H1 (cell line): ENCODE measurements around the gene FIP1L1. TPM values are rescaled to one million over a fixed set of nuclear protein-coding genes. Genes with fewer than 3 reads are reported as not detected.

ENCODE experiments used
- CTCF ChIA-PET: fragments of 300-600 bp; sonication (Branson Sonifier 250); formaldehyde crosslinking; loops from one replicate; lab custom pipeline; 2021; ENCODE audit not compliant: partially characterized antibody; lab: Charles Lee
- POLR2A ChIA-PET: fragments of 300-600 bp; sonication (Branson Sonifier 250); formaldehyde crosslinking; loops from one replicate; lab custom pipeline; 2021; ENCODE audit warnings: inconsistent platforms; ENCODE audit not compliant: partially characterized antibody; lab: Charles Lee
- DNase-seq, 2 experiments: peaks; one replicate each; pipeline versions ENCODE4 v3.0.0 to v3.0.0-alpha.2; 2010 to 2022; ENCODE audit warnings: low spot score in 2 of 2, low read depth in 1 of 2, mixed read lengths in 1 of 2
- FAIRE-seq: peaks from 2 replicates; lab custom pipeline; 2011; peaks lifted over from hg19 to GRCh38; lab: Jason Lieb, UNC
- H2AFZ ChIP-seq: 2 replicates; pipeline ENCODE4 v1.8.1; 2012; ENCODE audit warnings: low read length, inconsistent platforms
- H2AK5ac ChIP-seq: 2 replicates; pipeline ENCODE4 v1.6.1; 2013; ENCODE audit warnings: low read depth, low read length
- H2BK120ac ChIP-seq: replicated peaks from 2 replicates; pipeline ENCODE3; 2013; ENCODE audit warnings: low read depth, low read length, inconsistent platforms
- H2BK12ac ChIP-seq: 2 replicates; pipeline ENCODE4 v1.6.1; 2013; ENCODE audit warnings: low read depth, low read length
- H2BK15ac ChIP-seq: 2 replicates; pipeline ENCODE4 v1.6.1; 2013; ENCODE audit warnings: low read length
- H2BK20ac ChIP-seq: 2 replicates; pipeline ENCODE4 v1.6.1; 2013; ENCODE audit warnings: low read length
- H2BK5ac ChIP-seq: 2 replicates; pipeline ENCODE4 v1.6.1; 2013; ENCODE audit warnings: low read depth, low read length
- H3K14ac ChIP-seq: 2 replicates; pipeline ENCODE4 v1.6.1; 2013; ENCODE audit warnings: inconsistent platforms; ENCODE audit not compliant: insufficient read length
- H3K18ac ChIP-seq: 2 replicates; pipeline ENCODE4 v1.6.1; 2013; ENCODE audit warnings: low read length; ENCODE audit errors: extremely low read depth
- H3K23ac ChIP-seq: 2 replicates; pipeline ENCODE4 v1.6.1; 2013; ENCODE audit warnings: inconsistent platforms; ENCODE audit not compliant: insufficient read length
- H3K23me2 ChIP-seq: 2 replicates; pipeline ENCODE4 v1.6.1; 2013; ENCODE audit warnings: low read depth, low read length
- H3K27ac ChIP-seq: 2 replicates; pipeline ENCODE4 v1.6.1; 2011; ENCODE audit warnings: low read depth, low read length, inconsistent platforms
- H3K27me3 ChIP-seq, 4 experiments: replicated peaks in 1 of 4; 1 replicate in 1 of 4; 2 replicates in 3 of 4; pipeline versions ENCODE4 v1.6.1 to v1.8.1; 2011 to 2013; ENCODE audit warnings: low read length in 3 of 4, mild to moderate bottlenecking in 3 of 4, inconsistent platforms in 2 of 4, mixed read lengths in 2 of 4, moderate library complexity in 1 of 4; ENCODE audit not compliant: control insufficient read depth in 3 of 4, insufficient read depth in 3 of 4; ENCODE audit errors: extremely low read depth in 1 of 4
- H3K36me3 ChIP-seq, 4 experiments: 2 replicates each; pipeline versions ENCODE4 v1.6.1 to v1.8.1; 2011 to 2013; ENCODE audit warnings: mild to moderate bottlenecking in 4 of 4, low read length in 3 of 4, moderate library complexity in 2 of 4, control low read depth in 1 of 4, inconsistent platforms in 1 of 4; ENCODE audit not compliant: insufficient read depth in 4 of 4, control insufficient read depth in 2 of 4
- H3K4ac ChIP-seq: replicated peaks from 2 replicates; pipeline ENCODE3; 2013; ENCODE audit warnings: low read length, low read depth, mixed read lengths, inconsistent platforms; ENCODE audit not compliant: insufficient read length
- H3K4me1 ChIP-seq, 4 experiments: replicated peaks in 1 of 4; 1 replicate in 1 of 4; 2 replicates in 3 of 4; pipeline versions ENCODE4 v1.6.1 to v1.8.1; 2011 to 2013; ENCODE audit warnings: low read length in 3 of 4, inconsistent platforms in 2 of 4, mixed read lengths in 1 of 4; ENCODE audit not compliant: insufficient read depth in 4 of 4, control insufficient read depth in 3 of 4
- H3K4me2 ChIP-seq, 2 experiments: 2 replicates each; pipeline versions ENCODE4 v1.6.1 to v1.8.1; 2011 to 2013; ENCODE audit warnings: low read depth in 2 of 2, low read length in 2 of 2, control low read depth in 1 of 2, inconsistent platforms in 1 of 2, mild to moderate bottlenecking in 1 of 2; ENCODE audit not compliant: insufficient read depth in 1 of 2
- H3K4me3 ChIP-seq, 4 experiments: fragments of 200-600, 300-600 bp in 1 of 4; sonication (generic), shearing (Covaris generic), sonication (Bioruptor Twin) in 1 of 4; 2 replicates each; pipeline versions ENCODE4 v1.5.1 to v1.8.1; 2011 to 2016; ENCODE audit warnings: low read length in 4 of 4, low read depth in 3 of 4, control low read depth in 2 of 4, inconsistent platforms in 2 of 4, mild to moderate bottlenecking in 2 of 4, mixed read lengths in 1 of 4, moderate library complexity in 1 of 4; ENCODE audit not compliant: insufficient read depth in 2 of 4; ENCODE audit errors: extremely low read depth in 1 of 4
- H3K56ac ChIP-seq: replicated peaks from 2 replicates; pipeline ENCODE3; 2013; ENCODE audit warnings: low read depth, mild to moderate bottlenecking, mixed read lengths, low read length, inconsistent platforms; ENCODE audit not compliant: insufficient read length
- H3K79me1 ChIP-seq: 2 replicates; pipeline ENCODE4 v1.6.1; 2013; ENCODE audit warnings: low read depth, low read length, control low read depth
- H3K79me2 ChIP-seq, 2 experiments: 2 replicates each; pipeline versions ENCODE4 v1.6.1 to v1.8.1; 2012 to 2013; ENCODE audit warnings: low read length in 2 of 2, mild to moderate bottlenecking in 2 of 2, inconsistent platforms in 1 of 2; ENCODE audit not compliant: insufficient read depth in 2 of 2, control insufficient read depth in 1 of 2
- H3K9ac ChIP-seq, 4 experiments: replicated peaks in 1 of 4; 1 replicate in 1 of 4; 2 replicates in 3 of 4; pipeline versions ENCODE4 v1.6.1 to v1.8.1; 2011 to 2013; ENCODE audit warnings: low read depth in 3 of 4, low read length in 3 of 4, control low read depth in 2 of 4, mild to moderate bottlenecking in 2 of 4, moderate library complexity in 2 of 4, inconsistent platforms in 1 of 4; ENCODE audit errors: extremely low read depth in 1 of 4
- H3K9me3 ChIP-seq, 2 experiments: 2 replicates each; pipeline versions ENCODE4 v1.6.1 to v1.8.1; 2012 to 2013; ENCODE audit warnings: mild to moderate bottlenecking in 2 of 2, moderate library complexity in 2 of 2, control low read depth in 1 of 2, inconsistent platforms in 1 of 2, low read depth in 1 of 2, low read length in 1 of 2, mixed read lengths in 1 of 2; ENCODE audit not compliant: insufficient read depth in 2 of 2
- H4K20me1 ChIP-seq, 2 experiments: replicated peaks in 1 of 2; 2 replicates each; pipeline versions ENCODE3 to v1.8.1; 2011 to 2013; ENCODE audit warnings: inconsistent platforms in 2 of 2, low read length in 2 of 2, mild to moderate bottlenecking in 1 of 2; ENCODE audit not compliant: insufficient read depth in 2 of 2, control insufficient read depth in 1 of 2
- H4K5ac ChIP-seq: 2 replicates; pipeline ENCODE4 v1.6.1; 2013; ENCODE audit warnings: low read length, low read depth, mixed read lengths, inconsistent platforms; ENCODE audit not compliant: insufficient read length
- H4K8ac ChIP-seq: 2 replicates; pipeline ENCODE4 v1.8.0; 2013; ENCODE audit warnings: mild to moderate bottlenecking, moderate library complexity, low read length, inconsistent platforms; ENCODE audit not compliant: insufficient read depth; ENCODE audit errors: extremely low read depth
- H4K91ac ChIP-seq: replicated peaks from 2 replicates; pipeline ENCODE3; 2013; ENCODE audit warnings: low read length, mixed read lengths, inconsistent platforms; ENCODE audit not compliant: insufficient read length
- ASH2L ChIP-seq: fragments of 200-600, 300-600 bp; sonication (generic); IDR thresholded peaks from one replicate; pipeline ENCODE4 v1.7.1; 2017; ENCODE audit warnings: low read length
- BRCA1 ChIP-seq: IDR thresholded peaks from 2 replicates; pipeline ENCODE4 v1.6.1; 2012; ENCODE audit warnings: low read depth, low read length, improper control_type of control experiment
- CEBPB ChIP-seq: IDR thresholded peaks from 2 replicates; pipeline ENCODE4 v1.6.1; 2012; ENCODE audit warnings: low read depth, low read length
- CHD2 ChIP-seq: IDR thresholded peaks from 2 replicates; pipeline ENCODE4 v1.6.1; 2012; ENCODE audit warnings: low read length, improper control_type of control experiment
- GABPA ChIP-seq: IDR thresholded peaks from 2 replicates; pipeline ENCODE4 v1.6.1; 2011; ENCODE audit warnings: mild to moderate bottlenecking, low read length, moderate library complexity, borderline replicate concordance; ENCODE audit not compliant: insufficient read depth
- JUN ChIP-seq: IDR thresholded peaks from 2 replicates; pipeline ENCODE4 v1.6.1; 2011; ENCODE audit warnings: low read depth, mild to moderate bottlenecking, improper control_type of control experiment, low read length
- KDM1A ChIP-seq: fragments of 200-600, 300-600 bp; sonication (generic); IDR thresholded peaks from 2 replicates; pipeline ENCODE4 v1.7.1; 2016; ENCODE audit warnings: mild to moderate bottlenecking, low read length, borderline replicate concordance
- KDM5A ChIP-seq: fragments of 200-600 bp; IDR thresholded peaks from 2 replicates; pipeline ENCODE4 v1.7.1; 2012; ENCODE audit warnings: mild to moderate bottlenecking, low read length, inconsistent platforms, mixed read lengths
- MAFK ChIP-seq: IDR thresholded peaks from 2 replicates; pipeline ENCODE4 v1.6.1; 2012; ENCODE audit warnings: low read depth, mild to moderate bottlenecking, improper control_type of control experiment, low read length
- MAX ChIP-seq: IDR thresholded peaks from 2 replicates; pipeline ENCODE4 v1.6.1; 2012; ENCODE audit warnings: inconsistent platforms
- NANOG ChIP-seq: IDR thresholded peaks from 2 replicates; pipeline ENCODE4 v1.6.1; 2011; ENCODE audit warnings: low read length, low read depth, mild to moderate bottlenecking, inconsistent platforms; ENCODE audit not compliant: insufficient read depth, poor library complexity, severe bottlenecking
- POLR2A ChIP-seq, 2 experiments: IDR thresholded peaks; 1 replicate in 1 of 2; 2 replicates in 1 of 2; pipeline ENCODE4 v1.6.1; 2011; ENCODE audit warnings: low read depth in 2 of 2, low read length in 2 of 2, mild to moderate bottlenecking in 2 of 2; ENCODE audit errors: control extremely low read depth in 1 of 2
- RBBP5 ChIP-seq: IDR thresholded peaks from 2 replicates; pipeline ENCODE4 v1.7.1; 2012; ENCODE audit warnings: low read depth, mild to moderate bottlenecking, inconsistent platforms, low read length, moderate library complexity, borderline replicate concordance
- RXRA ChIP-seq: IDR thresholded peaks from 2 replicates; pipeline ENCODE4 v1.6.1; 2011; ENCODE audit warnings: low read depth, mild to moderate bottlenecking, low read length, moderate library complexity; ENCODE audit not compliant: insufficient read depth
- SP2 ChIP-seq: IDR thresholded peaks from 2 replicates; pipeline ENCODE4 v1.6.1; 2012; ENCODE audit warnings: mild to moderate bottlenecking, low read length, inconsistent platforms
- SRF ChIP-seq: IDR thresholded peaks from 2 replicates; pipeline ENCODE4 v1.6.1; 2011; ENCODE audit warnings: mild to moderate bottlenecking, low read depth, low read length, moderate library complexity
- whole genome bisulfite sequencing, 2 experiments: shearing (Covaris generic) in 1 of 2; methylation state at CpG; one replicate each; pipeline versions ENCODE4 v1.1.6 to v1.1.7; 2013 to 2015; ENCODE audit warnings: low lambda C conversion rate in 2 of 2, mixed read lengths in 2 of 2, inconsistent platforms in 1 of 2, low coverage in 1 of 2, missing lambda C conversion rate in 1 of 2; ENCODE audit not compliant: insufficient replicate concordance in 2 of 2, insufficient coverage in 1 of 2, insufficient read length in 1 of 2; ENCODE audit errors: extremely low coverage in 1 of 2, missing lambda C conversion rate in 1 of 2; 5-methylcytosine and 5-hydroxymethylcytosine counted together
- polyA plus RNA-seq, 7 experiments: library from polyadenylated mRNA; depleted of rRNA in 3 of 7; stranded (reverse) in 5 of 7; unstranded in 2 of 7; fragments of >200 nt in 5 of 7; fragments of 200-250 nt in 2 of 7; gene quantifications; 1 replicate in 5 of 7; 2 replicates in 1 of 7; 4 replicates in 1 of 7; pipeline versions ENCODE4 v1.2.1 to v1.2.3, GENCODE V29; 2011 to 2013; ENCODE audit warnings: missing spikeins in 2 of 7, mixed read lengths in 2 of 7
- total RNA-seq: library from RNA; stranded (reverse); fragmentation: NEBNext Ultra II Directional; extraction: Animal tissue kit (Norgen Biotek cat#: 25700); gene quantifications from 2 replicates; pipeline ENCODE4 v1.2.1, GENCODE V29; 2021

Gene FIP1L1
- total and polyA plus RNA-seq, 2 of the 8 experiments (the other 6 are each of a cell fraction or from before 2014, with no cell fraction given), result 19.5 to 53.7 TPM

GRCh38 chr4:53500546-53500945 is 123.1 kb downstream of the FIP1L1 start:
- H3K36me3 ChIP-seq, result no peaks in the 10 kb centered on the region
- no peak overlapping the region for H2BK120ac ChIP-seq
- no peak overlapping the region for H2AK5ac ChIP-seq
- no peaks in the 10 kb centered on the region for H3K27me3 ChIP-seq
- H2BK15ac ChIP-seq, result no peak overlapping the region
- no peak overlapping the region for H3K27ac ChIP-seq
- H3K23me2 ChIP-seq, result no peaks in the 10 kb centered on the region
- peaks cover 0 to 2% of the 10 kb centered on the region in 2 experiments for H4K20me1 ChIP-seq
- H2BK5ac ChIP-seq, result no peak overlapping the region
- ChIA-PET POLR2A (no interaction called here), CTCF (interaction anchor here (1.7 kb wide), 1 partner anchor 485 kb away, joined by 6 read pairs; no protein-coding TSS in a partner anchor)
- H3K18ac ChIP-seq, result no peak overlapping the region
- FAIRE-seq (no peak), DNase-seq (no peak)
- no peak overlapping the region for H4K8ac ChIP-seq
- no peak overlapping the region for H3K23ac ChIP-seq
- WGBS, 2 experiments, result 95% methylated on average over 2 of the region's 2 CpGs; no CpG with 5 or more reads in 1 of the 2 experiments
- no peak overlapping the region for H2AFZ ChIP-seq
- no peak overlapping the region for H3K9ac ChIP-seq
- no peaks in the 10 kb centered on the region for H3K9me3 ChIP-seq
- H3K4me3 ChIP-seq, result no peak overlapping the region
- H3K56ac ChIP-seq, result no peak overlapping the region
- no peak overlapping the region for H4K91ac ChIP-seq
- no peak overlapping the region for H3K14ac ChIP-seq
- no peaks in the 10 kb centered on the region for H3K79me2 ChIP-seq
- peaks cover 0 to 7% (median 3%) of the 10 kb centered on the region in 4 experiments; a peak in 5 of 7 replicates for H3K4me1 ChIP-seq
- no peak overlapping the region for H2BK20ac ChIP-seq
- H3K4me2 ChIP-seq, result no peak overlapping the region
- no peaks in the 10 kb centered on the region for H3K79me1 ChIP-seq
- no peak overlapping the region for H3K4ac ChIP-seq
- no peak overlapping the region for H4K5ac ChIP-seq
- no peak overlapping the region for H2BK12ac ChIP-seq
- no peak for TF ChIP-seq RBBP5
- no peak for TF ChIP-seq KDM5A
- TF ChIP-seq CHD2, result no peak
- TF ChIP-seq RXRA, result no peak
- no peak for TF ChIP-seq NANOG
- TF ChIP-seq GABPA, result no peak
- TF ChIP-seq JUN, result no peak
- TF ChIP-seq BRCA1, result no peak
- no peak for TF ChIP-seq ASH2L
- TF ChIP-seq MAFK, result no peak
- TF ChIP-seq CEBPB, result no peak
- TF ChIP-seq MAX, result no peak
- no peak for TF ChIP-seq SRF
- TF ChIP-seq SP2, result no peak
- no peak for TF ChIP-seq KDM1A
- TF ChIP-seq POLR2A (IDR thresholded peaks at IDR 0.05; ENCODE audit: control extremely low read depth in 1 of 2, low read depth in 2 of 2, low read length in 2 of 2), result no peak
